GM06990 (cell line): ENCODE measurements around the gene NFATC2.
"Not testable (repeated sequence)": the region's sequence is repeated elsewhere in the genome, so short reads cannot be mapped to it uniquely, and the experiment has no call there.

Experiments used
- DNase-seq: peaks from one replicate; pipeline ENCODE4 v3.0.0-alpha.2; 2011; ENCODE audit not compliant: insufficient read length; ENCODE audit errors: extremely low read depth
- H3K27me3 ChIP-seq: replicated peaks from 2 replicates; pipeline ENCODE4 v1.6.0; 2011; ENCODE audit warnings: low read length; ENCODE audit not compliant: control insufficient read depth, insufficient read depth
- H3K36me3 ChIP-seq: 2 replicates; pipeline ENCODE4 v1.5.1; 2011; ENCODE audit warnings: low read length; ENCODE audit not compliant: control insufficient read depth, insufficient read depth
- H3K4me3 ChIP-seq: replicated peaks from 2 replicates; pipeline ENCODE4 v1.5.1; 2011; ENCODE audit warnings: low read depth, mild to moderate bottlenecking, control low read depth, low read length
- TF ChIP-seq, protein P1 (sequence below): IDR thresholded peaks from 2 replicates; pipeline ENCODE4 v1.5.1; 2011; ENCODE audit warnings: low read length, control low read depth, mild to moderate bottlenecking, inconsistent platforms; ENCODE audit not compliant: insufficient read depth, poor library complexity, severe bottlenecking

NFATC2 gene

DNA sequence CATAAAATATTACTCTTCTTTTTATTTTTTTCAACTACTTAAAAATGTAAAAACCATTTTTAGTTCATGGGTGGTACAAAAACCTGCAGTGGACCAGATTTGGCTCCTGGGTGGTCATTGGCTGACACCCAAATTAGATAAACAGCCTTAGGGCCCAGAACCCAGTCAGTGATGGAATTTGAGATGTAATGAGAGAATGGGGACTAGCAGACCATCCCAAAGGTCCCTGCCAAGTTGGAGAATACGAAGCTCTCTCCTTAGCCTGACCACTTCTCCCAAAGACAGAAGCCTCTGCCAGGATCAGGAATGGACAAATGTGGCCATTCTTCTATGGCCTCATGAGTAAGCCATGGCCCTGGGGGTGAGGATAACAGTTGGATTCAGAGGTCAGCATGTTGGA lies 194.7 kb downstream of the NFATC2 start:
- Histone ChIP-seq H3K36me3 (no peaks in the 10 kb centered on the region), H3K4me3 (no peak overlapping the region), H3K27me3 (peaks cover 2% of the 10 kb centered on the region)
- TF ChIP-seq, protein P1, sequence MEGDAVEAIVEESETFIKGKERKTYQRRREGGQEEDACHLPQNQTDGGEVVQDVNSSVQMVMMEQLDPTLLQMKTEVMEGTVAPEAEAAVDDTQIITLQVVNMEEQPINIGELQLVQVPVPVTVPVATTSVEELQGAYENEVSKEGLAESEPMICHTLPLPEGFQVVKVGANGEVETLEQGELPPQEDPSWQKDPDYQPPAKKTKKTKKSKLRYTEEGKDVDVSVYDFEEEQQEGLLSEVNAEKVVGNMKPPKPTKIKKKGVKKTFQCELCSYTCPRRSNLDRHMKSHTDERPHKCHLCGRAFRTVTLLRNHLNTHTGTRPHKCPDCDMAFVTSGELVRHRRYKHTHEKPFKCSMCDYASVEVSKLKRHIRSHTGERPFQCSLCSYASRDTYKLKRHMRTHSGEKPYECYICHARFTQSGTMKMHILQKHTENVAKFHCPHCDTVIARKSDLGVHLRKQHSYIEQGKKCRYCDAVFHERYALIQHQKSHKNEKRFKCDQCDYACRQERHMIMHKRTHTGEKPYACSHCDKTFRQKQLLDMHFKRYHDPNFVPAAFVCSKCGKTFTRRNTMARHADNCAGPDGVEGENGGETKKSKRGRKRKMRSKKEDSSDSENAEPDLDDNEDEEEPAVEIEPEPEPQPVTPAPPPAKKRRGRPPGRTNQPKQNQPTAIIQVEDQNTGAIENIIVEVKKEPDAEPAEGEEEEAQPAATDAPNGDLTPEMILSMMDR = no peak
- no peak for DNase-seq

DNA sequence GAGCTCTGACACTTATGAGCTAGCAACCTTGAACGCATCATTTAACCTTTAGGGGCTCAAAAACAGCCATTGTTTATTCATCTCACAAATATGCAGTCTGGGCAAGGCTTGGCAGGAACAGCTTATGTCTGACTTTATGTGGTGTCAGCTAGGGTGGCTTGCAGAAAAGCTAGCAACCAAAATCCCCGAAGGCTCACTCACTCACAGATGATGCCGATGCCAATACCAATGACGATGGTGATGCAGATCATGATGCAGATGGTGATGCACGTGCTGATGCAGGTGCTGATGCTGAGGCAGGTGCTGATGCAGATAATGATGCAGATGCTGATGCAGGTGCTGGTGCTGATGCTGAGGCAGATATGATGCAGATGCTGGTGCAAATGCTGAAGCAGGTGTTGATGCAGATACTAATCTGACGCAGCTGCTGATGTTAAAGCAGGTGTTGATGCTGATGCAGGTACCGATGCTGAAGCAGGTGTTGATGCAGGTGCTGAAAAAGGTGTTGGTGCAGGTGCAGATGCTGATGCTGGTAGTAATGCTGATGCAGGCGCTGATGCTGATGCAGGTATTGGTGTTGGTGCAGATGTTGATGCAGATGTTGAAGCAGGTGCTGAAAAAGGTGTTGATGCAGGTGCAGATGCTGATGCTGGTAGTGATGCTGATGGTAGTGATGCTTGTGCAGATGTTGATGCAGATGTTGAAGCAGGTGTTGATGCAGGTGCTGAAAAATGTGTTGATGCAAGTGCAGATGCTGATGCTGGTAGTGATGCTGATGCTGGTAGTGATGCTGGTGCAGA lies 195.6 kb downstream of the NFATC2 start:
- Histone ChIP-seq H3K27me3 (peaks cover 2% of the 10 kb centered on the region), H3K4me3 (no peak overlapping the region), H3K36me3 (no peaks in the 10 kb centered on the region)
- no peak for DNase-seq
- TF ChIP-seq, protein P1 = no peak

DNA sequence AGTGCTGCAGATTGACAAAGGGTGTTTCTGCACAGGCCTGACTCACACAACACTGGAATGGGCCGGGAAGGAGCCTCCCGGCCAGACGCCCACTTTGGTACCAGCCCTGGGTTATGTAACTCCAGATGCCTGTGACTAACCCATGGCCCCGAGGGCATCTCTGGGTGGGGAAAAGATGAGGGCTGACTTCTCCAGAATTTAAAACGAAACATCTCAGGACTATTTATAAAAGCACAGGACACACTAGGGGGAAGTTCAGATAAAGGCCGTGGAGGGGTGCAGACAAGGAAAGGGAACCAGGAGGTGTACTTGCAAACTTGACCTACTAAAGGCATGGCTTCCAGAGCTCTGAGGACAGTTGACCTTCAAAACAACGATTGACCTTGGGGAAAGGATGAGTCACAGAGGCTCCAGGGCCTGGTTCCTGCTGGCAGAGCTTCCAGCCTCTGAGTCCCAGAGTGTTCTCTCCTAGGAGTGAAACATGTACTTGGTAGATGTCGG lies 196.9 kb downstream of the NFATC2 start:
- Histone ChIP-seq H3K36me3 (no peaks in the 10 kb centered on the region), H3K27me3 (peaks cover 2% of the 10 kb centered on the region), H3K4me3 (no peak overlapping the region)
- TF ChIP-seq, protein P1 = no peak
- no peak for DNase-seq

DNA sequence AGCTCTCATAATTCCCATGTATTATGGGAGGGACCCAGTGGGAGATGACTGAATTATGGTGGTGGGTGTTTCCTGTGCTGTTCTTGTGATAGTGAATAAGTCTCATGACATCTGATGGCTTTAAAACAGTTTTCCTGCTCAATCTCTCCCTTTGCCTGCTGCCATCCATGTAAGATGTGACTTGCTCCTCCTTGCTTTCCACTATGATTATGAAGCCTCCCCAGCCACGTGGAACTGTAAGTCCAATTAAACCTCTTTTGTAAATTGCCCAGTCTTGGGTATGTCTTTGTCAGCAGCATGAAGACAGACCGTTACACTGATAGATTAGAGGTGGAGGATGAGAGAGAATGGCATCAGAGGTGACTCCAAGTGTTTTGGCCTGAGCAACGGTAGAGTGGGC lies 198.7 kb downstream of the NFATC2 start:
- not testable (repeated sequence) for H3K36me3 ChIP-seq, H3K4me3 ChIP-seq, H3K27me3 ChIP-seq, DNase-seq

DNA sequence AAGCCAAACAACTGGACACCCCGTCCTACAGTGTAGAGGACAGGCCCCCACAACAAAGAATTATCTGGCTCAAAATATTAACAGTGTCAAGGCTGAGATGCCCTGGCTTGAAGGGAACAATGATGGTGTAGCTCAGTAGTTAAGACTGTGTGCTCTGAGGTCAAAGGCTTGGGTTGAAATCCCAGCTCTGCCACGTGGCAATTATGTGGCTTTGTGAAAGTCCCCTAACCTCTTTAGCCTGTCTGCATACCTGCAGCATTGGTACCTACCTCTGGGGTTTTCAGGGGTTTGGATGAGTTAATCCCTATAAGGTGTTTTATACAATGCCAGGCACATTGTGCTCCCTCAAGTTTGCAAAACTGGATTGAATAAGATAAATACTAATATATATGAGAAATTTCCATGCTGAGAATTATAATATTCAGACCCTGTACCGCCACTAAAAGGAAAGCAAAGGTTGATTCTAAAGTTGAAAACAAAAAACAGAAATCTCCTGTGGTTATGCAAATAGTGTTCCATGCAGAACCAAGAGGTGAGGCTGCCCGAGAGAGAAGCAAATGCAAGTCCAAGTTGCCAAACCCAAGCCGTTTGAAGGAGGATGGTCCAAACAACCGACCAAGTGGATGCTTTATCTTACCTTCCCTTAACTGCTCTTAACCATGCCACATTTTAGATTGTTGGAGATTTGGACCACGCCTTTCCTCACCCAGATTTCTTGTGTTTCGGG lies 199.8 kb downstream of the NFATC2 start:
- DNase-seq = no peak
- H3K27me3 ChIP-seq = peaks cover 2% of the 10 kb centered on the region
- TF ChIP-seq, protein P1 = no peak

DNA sequence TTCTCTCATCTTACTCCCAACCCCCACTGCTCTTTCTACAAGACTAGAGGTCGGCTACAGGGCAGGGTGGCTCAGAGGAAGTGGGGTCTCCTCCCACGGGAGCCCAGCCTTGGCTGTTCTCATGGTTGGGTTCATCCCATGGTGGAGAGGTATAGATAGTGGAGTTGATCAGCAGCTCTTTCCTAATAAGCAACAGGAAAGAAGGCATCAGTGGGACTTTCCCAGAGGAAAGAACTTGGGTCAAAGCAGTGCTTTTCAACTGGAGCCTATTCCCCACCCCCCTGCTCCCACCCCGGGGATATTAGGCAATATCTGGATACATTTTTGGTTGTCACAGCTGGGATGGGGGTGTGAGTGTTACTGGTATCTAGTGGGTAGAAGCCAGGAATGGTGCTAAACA lies 200.9 kb downstream of the NFATC2 start:
- DNase-seq = no peak
- TF ChIP-seq, protein P1 = no peak
- no peaks in the 10 kb centered on the region for H3K27me3 ChIP-seq

More for the DNA sequence above, 199.8 kb downstream of the NFATC2 start:
- no peak overlapping the region for H3K4me3 ChIP-seq
- H3K36me3 ChIP-seq = no peaks in the 10 kb centered on the region

More for the DNA sequence above, 200.9 kb downstream of the NFATC2 start:
- no peaks in the 10 kb centered on the region for H3K36me3 ChIP-seq
- H3K4me3 ChIP-seq = no peak overlapping the region
